ENCODE data around the gene PDE7B. TPM values are rescaled to one million over a fixed set of nuclear protein-coding genes. Genes with fewer than 3 reads are reported as not detected.
A peak's percentile ranks its signal among the peaks of the same experiment; 100 is the strongest.

Gene PDE7B
- total and polyA plus RNA-seq, 2 of the 4 experiments (the other 2 are of a cell fraction), result 7.8 to 12.4 TPM

GRCh38 chr6:136014454-136015437 is 163.2 kb downstream of the PDE7B start (continued):
- TF ChIP-seq, protein P1, sequence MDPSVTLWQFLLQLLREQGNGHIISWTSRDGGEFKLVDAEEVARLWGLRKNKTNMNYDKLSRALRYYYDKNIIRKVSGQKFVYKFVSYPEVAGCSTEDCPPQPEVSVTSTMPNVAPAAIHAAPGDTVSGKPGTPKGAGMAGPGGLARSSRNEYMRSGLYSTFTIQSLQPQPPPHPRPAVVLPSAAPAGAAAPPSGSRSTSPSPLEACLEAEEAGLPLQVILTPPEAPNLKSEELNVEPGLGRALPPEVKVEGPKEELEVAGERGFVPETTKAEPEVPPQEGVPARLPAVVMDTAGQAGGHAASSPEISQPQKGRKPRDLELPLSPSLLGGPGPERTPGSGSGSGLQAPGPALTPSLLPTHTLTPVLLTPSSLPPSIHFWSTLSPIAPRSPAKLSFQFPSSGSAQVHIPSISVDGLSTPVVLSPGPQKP (IDR thresholded peaks at IDR 0.05; ENCODE audit: borderline replicate concordance, low read depth, low read length), result no peak
- TF ChIP-seq NFE2L2 (IDR thresholded peaks at IDR 0.05; ENCODE audit: low read depth, low read length) (peak; percentile 78), POLR2A (IDR thresholded peaks at IDR 0.05; ENCODE audit: low read depth, low read length) (peak; percentile 78)
